Measurements from ENCODE around the gene LHFPL3. TPM values are rescaled to one million over a fixed set of nuclear protein-coding genes. Genes with fewer than 3 reads are reported as not detected.

LHFPL3 gene
- total and polyA plus RNA-seq, 9 of the 15 experiments (the other 6 are each of a cell fraction or from before 2014, with no cell fraction given): 0.21 to 0.52 TPM; not detected in 7

DNA sequence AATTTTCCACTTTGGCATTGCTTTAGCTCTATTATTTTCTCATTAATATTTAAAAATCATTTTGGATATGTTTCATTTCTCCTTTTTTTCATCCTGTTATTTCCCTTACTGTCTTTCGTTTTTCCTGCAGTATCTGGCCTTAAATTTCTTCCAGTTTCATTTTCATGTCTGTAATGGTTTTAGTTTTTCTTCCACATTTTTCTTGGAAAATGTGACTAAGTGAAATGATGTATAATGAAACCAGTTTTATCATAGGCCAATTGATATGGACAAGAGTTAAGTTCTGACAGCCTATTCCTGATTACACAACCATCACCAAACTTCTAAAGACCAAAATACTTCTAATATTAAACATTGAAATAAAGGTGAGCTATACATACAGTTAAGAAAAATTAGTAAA lies 158.5 kb downstream of the LHFPL3 start:
- peak; percentile 32 for FAIRE-seq
- no peaks in the 10 kb centered on the region for H3K9me3 ChIP-seq (replicated peaks; ENCODE audit: control insufficient read depth, insufficient read depth, low read depth, low read length)
- no peaks in the 10 kb centered on the region for H3K36me3 ChIP-seq (ENCODE audit: control insufficient read depth, insufficient read depth, low read length)
- H3K79me2 ChIP-seq (ENCODE audit: control insufficient read depth, insufficient read depth, low read length): no peaks in the 10 kb centered on the region
- H3K27ac ChIP-seq (ENCODE audit: extremely low read depth, low read depth, low read length): no peak overlapping the region
- ChIA-PET CTCF (ENCODE audit: low intra/inter-chr PET ratio) (no interaction called here), POLR2A (interaction anchor here (0.9 kb wide), 1 partner anchor 44 kb away, joined by 3 read pairs; no protein-coding TSS in a partner anchor)
- no peak overlapping the region for H3K4me3 ChIP-seq
- DNase-seq (ENCODE audit: extremely low read depth in 1 of 4, low spot score in 3 of 4): no peak
- intact Hi-C loops (cut with micrococcal nuclease): no loop called here
- in situ Hi-C loops (cut with MboI): no loop called here
- no peaks in the 10 kb centered on the region for H3K9me1 ChIP-seq (ENCODE audit: control insufficient read depth, insufficient read depth, low read length)
- WGBS (ENCODE audit: insufficient coverage, low coverage, missing lambda C conversion rate): 0% methylated on average over 1 of the region's 1 CpG
- H3K4me2 ChIP-seq (ENCODE audit: insufficient read depth, low read length): no peak overlapping the region
- no peaks in the 10 kb centered on the region for H3K4me1 ChIP-seq (replicated peaks in 1 of 2; ENCODE audit: control insufficient read depth in 2 of 2, insufficient read depth in 2 of 2, low read length in 2 of 2)
- TF ChIP-seq, protein P1, sequence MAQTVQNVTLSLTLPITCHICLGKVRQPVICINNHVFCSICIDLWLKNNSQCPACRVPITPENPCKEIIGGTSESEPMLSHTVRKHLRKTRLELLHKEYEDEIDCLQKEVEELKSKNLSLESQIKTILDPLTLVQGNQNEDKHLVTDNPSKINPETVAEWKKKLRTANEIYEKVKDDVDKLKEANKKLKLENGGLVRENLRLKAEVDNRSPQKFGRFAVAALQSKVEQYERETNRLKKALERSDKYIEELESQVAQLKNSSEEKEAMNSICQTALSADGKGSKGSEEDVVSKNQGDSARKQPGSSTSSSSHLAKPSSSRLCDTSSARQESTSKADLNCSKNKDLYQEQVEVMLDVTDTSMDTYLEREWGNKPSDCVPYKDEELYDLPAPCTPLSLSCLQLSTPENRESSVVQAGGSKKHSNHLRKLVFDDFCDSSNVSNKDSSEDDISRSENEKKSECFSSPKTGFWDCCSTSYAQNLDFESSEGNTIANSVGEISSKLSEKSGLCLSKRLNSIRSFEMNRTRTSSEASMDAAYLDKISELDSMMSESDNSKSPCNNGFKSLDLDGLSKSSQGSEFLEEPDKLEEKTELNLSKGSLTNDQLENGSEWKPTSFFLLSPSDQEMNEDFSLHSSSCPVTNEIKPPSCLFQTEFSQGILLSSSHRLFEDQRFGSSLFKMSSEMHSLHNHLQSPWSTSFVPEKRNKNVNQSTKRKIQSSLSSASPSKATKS (CRISPR knock-in tag; IDR thresholded peaks at IDR 0.05): no peak
- no peak for TF ChIP-seq SAFB (IDR thresholded peaks at IDR 0.05; ENCODE audit: borderline replicate concordance, low read depth, low read length)
- TF ChIP-seq, protein P2, sequence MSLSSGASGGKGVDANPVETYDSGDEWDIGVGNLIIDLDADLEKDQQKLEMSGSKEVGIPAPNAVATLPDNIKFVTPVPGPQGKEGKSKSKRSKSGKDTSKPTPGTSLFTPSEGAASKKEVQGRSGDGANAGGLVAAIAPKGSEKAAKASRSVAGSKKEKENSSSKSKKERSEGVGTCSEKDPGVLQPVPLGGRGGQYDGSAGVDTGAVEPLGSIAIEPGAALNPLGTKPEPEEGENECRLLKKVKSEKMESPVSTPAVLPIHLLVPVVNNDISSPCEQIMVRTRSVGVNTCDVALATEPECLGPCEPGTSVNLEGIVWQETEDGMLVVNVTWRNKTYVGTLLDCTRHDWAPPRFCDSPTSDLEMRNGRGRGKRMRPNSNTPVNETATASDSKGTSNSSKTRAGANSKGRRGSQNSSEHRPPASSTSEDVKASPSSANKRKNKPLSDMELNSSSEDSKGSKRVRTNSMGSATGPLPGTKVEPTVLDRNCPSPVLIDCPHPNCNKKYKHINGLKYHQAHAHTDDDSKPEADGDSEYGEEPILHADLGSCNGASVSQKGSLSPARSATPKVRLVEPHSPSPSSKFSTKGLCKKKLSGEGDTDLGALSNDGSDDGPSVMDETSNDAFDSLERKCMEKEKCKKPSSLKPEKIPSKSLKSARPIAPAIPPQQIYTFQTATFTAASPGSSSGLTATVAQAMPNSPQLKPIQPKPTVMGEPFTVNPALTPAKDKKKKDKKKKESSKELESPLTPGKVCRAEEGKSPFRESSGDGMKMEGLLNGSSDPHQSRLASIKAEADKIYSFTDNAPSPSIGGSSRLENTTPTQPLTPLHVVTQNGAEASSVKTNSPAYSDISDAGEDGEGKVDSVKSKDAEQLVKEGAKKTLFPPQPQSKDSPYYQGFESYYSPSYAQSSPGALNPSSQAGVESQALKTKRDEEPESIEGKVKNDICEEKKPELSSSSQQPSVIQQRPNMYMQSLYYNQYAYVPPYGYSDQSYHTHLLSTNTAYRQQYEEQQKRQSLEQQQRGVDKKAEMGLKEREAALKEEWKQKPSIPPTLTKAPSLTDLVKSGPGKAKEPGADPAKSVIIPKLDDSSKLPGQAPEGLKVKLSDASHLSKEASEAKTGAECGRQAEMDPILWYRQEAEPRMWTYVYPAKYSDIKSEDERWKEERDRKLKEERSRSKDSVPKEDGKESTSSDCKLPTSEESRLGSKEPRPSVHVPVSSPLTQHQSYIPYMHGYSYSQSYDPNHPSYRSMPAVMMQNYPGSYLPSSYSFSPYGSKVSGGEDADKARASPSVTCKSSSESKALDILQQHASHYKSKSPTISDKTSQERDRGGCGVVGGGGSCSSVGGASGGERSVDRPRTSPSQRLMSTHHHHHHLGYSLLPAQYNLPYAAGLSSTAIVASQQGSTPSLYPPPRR (CRISPR knock-in tag; IDR thresholded peaks at IDR 0.05; ENCODE audit: borderline replicate concordance): no peak
- no peaks in the 10 kb centered on the region for H3K27me3 ChIP-seq (ENCODE audit: control insufficient read depth in 2 of 2, insufficient read depth in 2 of 2, low read length in 2 of 2)
- no peak for ATAC-seq
- H4K20me1 ChIP-seq (replicated peaks; ENCODE audit: control insufficient read depth, insufficient read depth, low read length): no peaks in the 10 kb centered on the region
- no TSS peak for BruUV-seq (replicated peaks)
- H2AFZ ChIP-seq (ENCODE audit: low read depth, low read length): no peak overlapping the region
- no peak overlapping the region for H3K9ac ChIP-seq (ENCODE audit: insufficient read depth in 1 of 2, low read depth in 2 of 2, low read length in 2 of 2)

All from K562 (cell line).